Measurements from ENCODE around the gene PTPN9.

PTPN9 gene

DNA sequence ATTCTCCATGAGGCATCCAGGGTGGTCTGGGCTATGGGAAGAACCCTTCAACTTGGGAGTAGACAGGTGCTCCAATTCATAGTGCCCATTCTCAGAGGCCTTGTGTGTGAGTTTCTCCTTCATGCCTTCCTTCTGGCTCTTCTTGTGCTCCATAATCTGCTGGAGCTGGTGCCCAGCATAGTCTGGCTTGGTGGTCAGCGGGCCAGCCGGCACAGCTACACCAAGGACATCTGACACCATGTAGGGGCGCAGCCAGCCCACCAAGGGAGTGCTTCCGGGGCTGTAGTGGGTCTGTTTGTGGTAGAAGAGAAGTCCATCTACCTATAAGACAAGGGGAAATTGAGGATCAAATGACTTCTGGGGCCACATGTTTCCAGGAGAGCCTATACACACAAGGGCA, 19.2 kb upstream of the PTPN9 start:
- H3K4me1 ChIP-seq (ENCODE audit: low read length), result no peaks in the 10 kb centered on the region
- no peaks in the 10 kb centered on the region for H3K79me2 ChIP-seq (ENCODE audit: low read length)
- no peak overlapping the region for H2AFZ ChIP-seq (ENCODE audit: low read length)
- H3K9me2 ChIP-seq (replicated peaks; ENCODE audit: insufficient read depth, low read length), result no peaks in the 10 kb centered on the region
- no peak overlapping the region for H3K9ac ChIP-seq (ENCODE audit: low read length)
- H3K4me3 ChIP-seq (ENCODE audit: low read length), result no peak overlapping the region
- H3K36me3 ChIP-seq (replicated peaks; ENCODE audit: insufficient read depth, low read length), result no peaks in the 10 kb centered on the region
- H3K4me2 ChIP-seq (ENCODE audit: low read depth, low read length), result no peak overlapping the region
- TF ChIP-seq EZH2phosphoT487 (IDR thresholded peaks at IDR 0.05; ENCODE audit: low read length) (no peak), EZH2 (optimal IDR thresholded peaks at IDR 0.05; ENCODE audit: low read depth, low read length) (no peak)
- TF ChIP-seq, protein P1, sequence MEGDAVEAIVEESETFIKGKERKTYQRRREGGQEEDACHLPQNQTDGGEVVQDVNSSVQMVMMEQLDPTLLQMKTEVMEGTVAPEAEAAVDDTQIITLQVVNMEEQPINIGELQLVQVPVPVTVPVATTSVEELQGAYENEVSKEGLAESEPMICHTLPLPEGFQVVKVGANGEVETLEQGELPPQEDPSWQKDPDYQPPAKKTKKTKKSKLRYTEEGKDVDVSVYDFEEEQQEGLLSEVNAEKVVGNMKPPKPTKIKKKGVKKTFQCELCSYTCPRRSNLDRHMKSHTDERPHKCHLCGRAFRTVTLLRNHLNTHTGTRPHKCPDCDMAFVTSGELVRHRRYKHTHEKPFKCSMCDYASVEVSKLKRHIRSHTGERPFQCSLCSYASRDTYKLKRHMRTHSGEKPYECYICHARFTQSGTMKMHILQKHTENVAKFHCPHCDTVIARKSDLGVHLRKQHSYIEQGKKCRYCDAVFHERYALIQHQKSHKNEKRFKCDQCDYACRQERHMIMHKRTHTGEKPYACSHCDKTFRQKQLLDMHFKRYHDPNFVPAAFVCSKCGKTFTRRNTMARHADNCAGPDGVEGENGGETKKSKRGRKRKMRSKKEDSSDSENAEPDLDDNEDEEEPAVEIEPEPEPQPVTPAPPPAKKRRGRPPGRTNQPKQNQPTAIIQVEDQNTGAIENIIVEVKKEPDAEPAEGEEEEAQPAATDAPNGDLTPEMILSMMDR (IDR thresholded peaks at IDR 0.05; ENCODE audit: low read length), result no peak
- no peaks in the 10 kb centered on the region; the same call in 1 of the 2 replicates for H3F3A ChIP-seq (ENCODE audit: insufficient read depth, low read length)
- no peak for DNase-seq
- H3K27me3 ChIP-seq (replicated peaks; ENCODE audit: insufficient read depth, low read length), result no peaks in the 10 kb centered on the region
- H3K27ac ChIP-seq (ENCODE audit: low read length), result no peak overlapping the region
- no peaks in the 10 kb centered on the region for H3K9me3 ChIP-seq (replicated peaks; ENCODE audit: insufficient read depth, low read length)
- no peaks in the 10 kb centered on the region for H4K20me1 ChIP-seq (ENCODE audit: insufficient read depth, low read length)

GRCh38 chr15:75597667-75598341, 18.7 kb upstream of the PTPN9 start:
- no peak for DNase-seq
- Histone ChIP-seq H3K79me2 (ENCODE audit: low read length) (no peaks in the 10 kb centered on the region), H3K9ac (ENCODE audit: low read length) (no peak overlapping the region), H3K27me3 (replicated peaks; ENCODE audit: insufficient read depth, low read length) (no peaks in the 10 kb centered on the region), H3F3A (ENCODE audit: insufficient read depth, low read length) (no peaks in the 10 kb centered on the region; the same call in 1 of the 2 replicates), H4K20me1 (ENCODE audit: insufficient read depth, low read length) (no peaks in the 10 kb centered on the region), H3K36me3 (replicated peaks; ENCODE audit: insufficient read depth, low read length) (no peaks in the 10 kb centered on the region), H3K9me3 (replicated peaks; ENCODE audit: insufficient read depth, low read length) (no peaks in the 10 kb centered on the region), H3K27ac (ENCODE audit: low read length) (no peak overlapping the region), H3K4me1 (ENCODE audit: low read length) (no peaks in the 10 kb centered on the region), H3K9me2 (replicated peaks; ENCODE audit: insufficient read depth, low read length) (no peaks in the 10 kb centered on the region), H3K4me3 (ENCODE audit: low read length) (no peak overlapping the region), H2AFZ (ENCODE audit: low read length) (no peak overlapping the region), H3K4me2 (ENCODE audit: low read depth, low read length) (no peak overlapping the region)
- TF ChIP-seq, protein P1 (IDR thresholded peaks at IDR 0.05; ENCODE audit: low read length), result peak; percentile 37
- no peak for TF ChIP-seq EZH2 (optimal IDR thresholded peaks at IDR 0.05; ENCODE audit: low read depth, low read length)
- TF ChIP-seq EZH2phosphoT487 (IDR thresholded peaks at IDR 0.05; ENCODE audit: low read length), result no peak

DNA sequence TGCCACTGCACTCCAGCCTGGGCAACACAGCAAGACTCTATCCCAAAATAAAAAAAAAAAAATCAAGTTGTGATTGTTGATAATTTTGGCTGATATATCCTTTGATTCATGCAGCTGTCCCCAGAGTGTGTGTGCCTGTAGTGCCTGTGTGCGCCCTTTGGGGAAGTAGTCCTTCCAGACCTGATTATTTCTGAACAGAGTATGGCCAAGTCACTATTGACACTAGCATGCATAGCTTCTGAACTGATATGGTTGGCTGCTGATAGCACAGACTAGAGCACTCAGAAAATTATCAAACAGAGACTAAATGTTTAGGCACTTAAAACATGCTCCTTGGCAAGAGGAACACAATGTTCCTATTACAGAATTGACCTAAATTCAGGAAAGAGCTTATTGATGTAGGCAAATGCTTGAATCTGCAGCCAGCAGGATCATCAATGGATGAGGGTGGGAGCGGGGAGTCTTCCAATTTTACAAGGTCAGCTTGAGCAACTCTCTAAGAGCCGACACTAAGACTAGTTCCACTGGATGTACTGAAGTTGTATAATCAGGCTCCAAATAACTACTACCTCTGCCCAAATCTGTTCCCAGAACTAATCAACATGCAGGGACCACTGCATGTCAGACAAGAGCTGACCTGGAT, 17.7 kb upstream of the PTPN9 start:
- Histone ChIP-seq H3K4me3 (ENCODE audit: low read length) (no peak overlapping the region), H4K20me1 (ENCODE audit: insufficient read depth, low read length) (no peaks in the 10 kb centered on the region), H3K9me2 (replicated peaks; ENCODE audit: insufficient read depth, low read length) (no peaks in the 10 kb centered on the region), H3K36me3 (replicated peaks; ENCODE audit: insufficient read depth, low read length) (no peaks in the 10 kb centered on the region), H3K9me3 (replicated peaks; ENCODE audit: insufficient read depth, low read length) (no peaks in the 10 kb centered on the region), H3F3A (ENCODE audit: insufficient read depth, low read length) (no peaks in the 10 kb centered on the region; the same call in 1 of the 2 replicates), H3K4me2 (ENCODE audit: low read depth, low read length) (no peak overlapping the region), H2AFZ (ENCODE audit: low read length) (no peak overlapping the region), H3K4me1 (ENCODE audit: low read length) (no peaks in the 10 kb centered on the region), H3K27me3 (replicated peaks; ENCODE audit: insufficient read depth, low read length) (no peaks in the 10 kb centered on the region), H3K79me2 (ENCODE audit: low read length) (no peaks in the 10 kb centered on the region), H3K9ac (ENCODE audit: low read length) (no peak overlapping the region), H3K27ac (ENCODE audit: low read length) (no peak overlapping the region)
- no peak for DNase-seq
- TF ChIP-seq EZH2 (optimal IDR thresholded peaks at IDR 0.05; ENCODE audit: low read depth, low read length), result no peak
- TF ChIP-seq EZH2phosphoT487 (IDR thresholded peaks at IDR 0.05; ENCODE audit: low read length), result no peak
- TF ChIP-seq, protein P1 (IDR thresholded peaks at IDR 0.05; ENCODE audit: low read length), result no peak

Data from MM.1S (cell line).